HCT116 (cell line): Measurements from ENCODE around the gene TUBA1B. TPM values are rescaled to one million over a fixed set of nuclear protein-coding genes. Genes with fewer than 3 reads are reported as not detected.

Experiments
- ATAC-seq: fragments of 200-7000 bp; cut with Tn5 transposase; 2 replicates; pipeline ENCODE4 v1.9.1; 2020; ENCODE audit warnings: mild to moderate bottlenecking, moderate library complexity
- BruUV-seq: library from RNA; stranded (reverse); fragments of 400-500 nt; replicated peaks from 2 replicates; lab custom pipeline; 2021; lab: Mats Ljungman, UMichigan
- CTCF ChIA-PET: fragments of 300-600 bp; sonication (Branson Sonifier 250); formaldehyde crosslinking; loops from one replicate; lab custom pipeline; 2021; ENCODE audit warnings: antibody characterized with exemption; lab: Charles Lee
- POLR2A ChIA-PET: fragments of 300-600, 350-600 bp; sonication (Branson Sonifier 250); formaldehyde crosslinking; loops from one replicate; lab custom pipeline; 2021; ENCODE audit warnings: antibody characterized with exemption; lab: Charles Lee
- RAD21 ChIA-PET, 2 experiments: fragments of 300-600 bp; sonication (Branson Sonifier 250); formaldehyde crosslinking; loops; one replicate each; lab custom pipeline; 2023; ENCODE audit warnings: low total read pairs in 2 of 2; ENCODE audit not compliant: uncharacterized antibody in 2 of 2, unreplicated experiment in 2 of 2, low non-redundant PET in 1 of 2; lab: Charles Lee
- DNase-seq: peaks from one replicate; pipeline ENCODE4 v3.0.0-alpha.2; 2010; ENCODE audit warnings: low read depth, low spot score
- H2AFZ ChIP-seq: fragments of 200-600 bp; shearing (Covaris generic), sonication (generic); 2 replicates; pipeline ENCODE4 v1.6.1; 2017; ENCODE audit warnings: low read depth, mixed run types, mixed read lengths, antibody characterized with exemption, low read length; ENCODE audit not compliant: poor library complexity, severe bottlenecking
- H3K27ac ChIP-seq: 2 replicates; pipeline ENCODE4 v1.5.1; 2012; ENCODE audit warnings: low read depth, low read length
- H3K27me3 ChIP-seq: fragments of 200-600 bp; sonication (generic); 2 replicates; pipeline ENCODE4 v1.6.1; 2016; ENCODE audit warnings: mixed run types, low read length, mixed read lengths; ENCODE audit not compliant: insufficient read depth
- H3K36me3 ChIP-seq, 2 experiments: fragments of 200-500 bp in 1 of 2; fragments of 200-600 bp in 1 of 2; sonication (Bioruptor generic) in 1 of 2; sonication (generic) in 1 of 2; 2 replicates each; pipeline versions ENCODE4 v1.5.1 to v1.6.1; 2014 to 2016; ENCODE audit warnings: low read length in 2 of 2, inconsistent platforms in 1 of 2, mixed read lengths in 1 of 2, mixed run types in 1 of 2; ENCODE audit not compliant: insufficient read depth in 2 of 2, control insufficient read depth in 1 of 2
- H3K4me1 ChIP-seq, 2 experiments: fragments of 200-600 bp in 1 of 2; sonication (generic) in 1 of 2; 2 replicates each; pipeline versions ENCODE4 v1.5.1 to v1.6.1; 2012 to 2017; ENCODE audit warnings: low read length in 2 of 2, inconsistent platforms in 1 of 2, mild to moderate bottlenecking in 1 of 2, mixed read lengths in 1 of 2, mixed run types in 1 of 2, moderate library complexity in 1 of 2; ENCODE audit not compliant: insufficient read depth in 2 of 2, control insufficient read depth in 1 of 2
- H3K4me2 ChIP-seq: fragments of 200-600 bp; sonication (generic); 2 replicates; pipeline ENCODE4 v1.6.1; 2017; ENCODE audit warnings: mixed run types, low read length, mixed read lengths
- H3K4me3 ChIP-seq, 2 experiments: fragments of 200-600 bp in 1 of 2; sonication (generic) in 1 of 2; replicated peaks in 1 of 2; 2 replicates each; pipeline ENCODE4 v1.5.1; 2011 to 2016; ENCODE audit warnings: low read length in 2 of 2, control low read depth in 1 of 2, low read depth in 1 of 2, mild to moderate bottlenecking in 1 of 2, mixed read lengths in 1 of 2, mixed run types in 1 of 2
- H3K79me2 ChIP-seq: fragments of 200-600 bp; sonication (generic); 2 replicates; pipeline ENCODE4 v1.6.1; 2017; ENCODE audit warnings: mild to moderate bottlenecking, mixed run types, low read length, moderate library complexity, mixed read lengths; ENCODE audit not compliant: insufficient read depth
- H3K9ac ChIP-seq: fragments of 200-600 bp; sonication (generic); 2 replicates; pipeline ENCODE4 v1.6.1; 2016; ENCODE audit warnings: low read length, mixed read lengths
- H3K9me2 ChIP-seq: fragments of 200-600 bp; sonication (generic), shearing (Covaris generic); 2 replicates; pipeline ENCODE4 v1.6.1; 2017; ENCODE audit warnings: mixed run types, mild to moderate bottlenecking, moderate library complexity; ENCODE audit not compliant: insufficient read depth
- H3K9me3 ChIP-seq, 2 experiments: fragments of 200-500 bp in 1 of 2; fragments of 200-600 bp in 1 of 2; sonication (Bioruptor generic) in 1 of 2; sonication (generic) in 1 of 2; 2 replicates each; pipeline ENCODE4 v1.6.1; 2014 to 2017; ENCODE audit warnings: low read length in 2 of 2, mixed read lengths in 2 of 2, inconsistent platforms in 1 of 2, low read depth in 1 of 2, mild to moderate bottlenecking in 1 of 2, mixed run types in 1 of 2, moderate library complexity in 1 of 2; ENCODE audit not compliant: control insufficient read depth in 1 of 2, insufficient read depth in 1 of 2
- H4K20me1 ChIP-seq: fragments of 200-600 bp; sonication (generic), shearing (Covaris generic); 2 replicates; pipeline ENCODE4 v1.6.1; 2017; ENCODE audit warnings: mixed run types, mild to moderate bottlenecking, moderate library complexity; ENCODE audit not compliant: insufficient read depth
- CBX3 ChIP-seq: IDR thresholded peaks from 2 replicates; pipeline ENCODE4 v1.6.1; 2012; ENCODE audit warnings: low read depth
- EGR1 ChIP-seq: IDR thresholded peaks from 2 replicates; pipeline ENCODE4 v1.6.1; 2012; ENCODE audit warnings: low read depth
- EZH2 ChIP-seq: fragments of 200-600 bp; sonication (generic); IDR thresholded peaks from 2 replicates; pipeline ENCODE4 v1.6.1; 2017; ENCODE audit warnings: antibody characterized with exemption, mixed run types
- EZH2phosphoT487 ChIP-seq: fragments of 200-600 bp; IDR thresholded peaks from 2 replicates; pipeline ENCODE4 v1.6.1; 2018; ENCODE audit warnings: antibody characterized with exemption, borderline replicate concordance
- FOSL1 ChIP-seq: IDR thresholded peaks from 2 replicates; pipeline ENCODE4 v1.6.1; 2012; ENCODE audit warnings: low read depth
- JUND ChIP-seq: IDR thresholded peaks from 2 replicates; pipeline ENCODE4 v1.6.1; 2012
- POLR2AphosphoS5 ChIP-seq: IDR thresholded peaks from 2 replicates; pipeline ENCODE4 v1.6.1; 2011; ENCODE audit warnings: mild to moderate bottlenecking, low read depth, low read length, moderate library complexity
- RAD21 ChIP-seq: IDR thresholded peaks from 2 replicates; pipeline ENCODE4 v1.6.1; 2012; ENCODE audit warnings: low read depth, mild to moderate bottlenecking
- SIN3A ChIP-seq: IDR thresholded peaks from 2 replicates; pipeline ENCODE4 v1.6.1; 2012; ENCODE audit warnings: low read depth
- SP1 ChIP-seq: IDR thresholded peaks from 2 replicates; pipeline ENCODE4 v1.6.1; 2012; ENCODE audit warnings: low read depth
- SRF ChIP-seq: IDR thresholded peaks from 2 replicates; pipeline ENCODE4 v1.6.1; 2012; ENCODE audit warnings: low read depth
- TCF7L2 ChIP-seq: IDR thresholded peaks from 2 replicates; pipeline ENCODE4 v1.7.0; 2011; ENCODE audit warnings: borderline replicate concordance, inconsistent platforms; ENCODE audit not compliant: insufficient read depth, insufficient read length; ENCODE audit errors: extremely low read depth
- YY1 ChIP-seq: IDR thresholded peaks from 2 replicates; pipeline ENCODE4 v1.6.1; 2011; ENCODE audit warnings: low read length, low read depth, moderate library complexity, mild to moderate bottlenecking; ENCODE audit not compliant: insufficient replicate concordance; ENCODE audit errors: extremely low read depth
- ZBTB33 ChIP-seq: IDR thresholded peaks from 2 replicates; pipeline ENCODE4 v1.6.1; 2011; ENCODE audit warnings: mild to moderate bottlenecking, low read length, moderate library complexity; ENCODE audit not compliant: insufficient replicate concordance; ENCODE audit errors: extremely low read depth
- ZFX ChIP-seq: fragments of 450-650 bp; IDR thresholded peaks from 2 replicates; pipeline ENCODE4 v1.6.1; 2017
- ZNF274 ChIP-seq: fragments of 200-500 bp; sonication (Bioruptor generic); IDR thresholded peaks from 2 replicates; pipeline ENCODE4 v1.6.1; 2014; ENCODE audit warnings: mild to moderate bottlenecking, low read depth, low read length, inconsistent platforms
- intact Hi-C: fragments of 100-400 bp; cut with micrococcal nuclease; formaldehyde crosslinking; loops from 2 replicates; pipeline ENCODE4 v1.10.0; 2022
- total RNA-seq: library from RNA; stranded (reverse); gene quantifications from one replicate; pipeline ENCODE4 v1.2.1, GENCODE V29; 2021; ENCODE audit not compliant: unreplicated experiment
- TF ChIP-seq, protein P1 (sequence below): IDR thresholded peaks from 2 replicates; pipeline ENCODE4 v1.6.1; 2012
- TF ChIP-seq, protein P2 (sequence below): IDR thresholded peaks from 2 replicates; pipeline ENCODE4 v1.6.1; 2012
- TF ChIP-seq, protein P3 (sequence below): IDR thresholded peaks from 2 replicates; pipeline ENCODE4 v1.6.1; 2012; ENCODE audit warnings: low read depth

Gene TUBA1B
- total RNA-seq, 1 experiment from 2014 or later = 1,628 TPM

DNA sequence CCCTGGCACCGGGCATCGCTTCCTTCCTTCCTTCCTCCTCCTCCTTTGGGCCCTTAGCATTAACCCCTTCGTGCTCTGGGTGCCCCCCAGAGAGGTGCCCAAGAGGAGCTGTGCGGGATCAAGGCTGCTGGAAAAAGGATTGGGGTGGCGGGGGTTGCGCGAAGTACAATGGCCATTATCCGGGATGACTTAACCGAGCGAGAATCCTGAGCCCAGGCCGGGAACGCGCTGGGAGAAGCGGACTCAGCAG lies 39.4 kb downstream of the TUBA1B start (continued):
- TF ChIP-seq, protein P1, sequence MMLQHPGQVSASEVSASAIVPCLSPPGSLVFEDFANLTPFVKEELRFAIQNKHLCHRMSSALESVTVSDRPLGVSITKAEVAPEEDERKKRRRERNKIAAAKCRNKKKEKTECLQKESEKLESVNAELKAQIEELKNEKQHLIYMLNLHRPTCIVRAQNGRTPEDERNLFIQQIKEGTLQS = no peak
- no peak for TF ChIP-seq RAD21

DNA sequence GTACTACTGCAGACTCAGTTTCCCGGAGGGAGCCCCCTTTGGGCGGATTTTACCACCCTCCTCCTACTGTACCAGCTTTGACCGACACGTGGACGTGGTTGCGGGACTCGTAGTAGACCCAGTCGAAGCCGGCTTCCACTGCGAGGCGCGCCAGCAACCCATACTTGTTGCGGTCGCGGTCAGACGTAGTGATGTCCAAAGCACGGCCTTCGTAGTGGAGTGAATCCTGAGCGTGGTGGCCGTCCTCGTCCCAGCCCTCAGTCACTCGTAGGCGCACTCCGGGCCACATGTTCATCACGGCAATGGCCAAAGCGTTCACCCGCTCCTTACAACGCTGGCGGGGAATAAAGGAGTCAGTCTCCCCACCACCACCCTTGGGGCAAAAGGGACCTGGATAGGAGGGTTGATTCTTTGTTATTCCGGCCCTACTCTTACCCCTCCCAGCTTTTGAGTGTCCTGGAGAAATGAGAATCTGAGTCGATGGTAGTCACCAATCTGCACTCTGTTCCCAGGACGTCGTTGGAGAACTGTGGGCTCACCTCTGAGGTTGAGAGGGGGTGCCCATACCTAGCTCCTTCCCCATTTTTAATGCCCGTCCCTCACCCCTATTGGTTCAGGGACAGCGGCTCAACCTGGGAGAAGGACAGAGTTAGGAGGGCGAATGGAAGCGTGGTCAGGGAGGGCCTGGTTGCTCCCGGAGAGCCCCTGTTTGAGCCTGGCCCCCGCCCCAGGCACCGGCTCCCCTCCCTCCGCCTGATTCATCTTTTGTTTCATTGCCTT lies 39.9 kb downstream of the TUBA1B start:
- CTCF ChIA-PET = no interaction called here
- no peaks in the 10 kb centered on the region for H3K36me3 ChIP-seq
- H3K27ac ChIP-seq = no peak overlapping the region
- H3K9ac ChIP-seq = no peak overlapping the region
- H3K9me2 ChIP-seq = no peaks in the 10 kb centered on the region
- H2AFZ ChIP-seq = no peak overlapping the region
- BruUV-seq = no TSS peak
- DNase-seq (no peak), ATAC-seq (no peak)
- no peaks in the 10 kb centered on the region for H4K20me1 ChIP-seq
- RAD21 ChIA-PET = no interaction called here
- POLR2A ChIA-PET = no interaction called here
- H3K79me2 ChIP-seq = no peaks in the 10 kb centered on the region
- peaks cover 11 to 16% of the 10 kb centered on the region in 2 experiments for H3K4me1 ChIP-seq
- no peaks in the 10 kb centered on the region for H3K27me3 ChIP-seq
- intact Hi-C loops = no loop called here
- no peak overlapping the region for H3K4me2 ChIP-seq
- H3K4me3 ChIP-seq = no peak overlapping the region
- no peaks in the 10 kb centered on the region for H3K9me3 ChIP-seq
- TF ChIP-seq FOSL1 (no peak), SP1 (no peak), ZNF274 (no peak), TCF7L2 (no peak), CBX3 (no peak), YY1 (no peak), JUND (no peak), POLR2AphosphoS5 (no peak), ZBTB33 (no peak), EGR1 (no peak), RAD21 (no peak), EZH2phosphoT487 (no peak), SIN3A (no peak), SRF (no peak), ZFX (no peak), EZH2 (no peak)
- TF ChIP-seq, protein P1 = no peak
- TF ChIP-seq, protein P2, sequence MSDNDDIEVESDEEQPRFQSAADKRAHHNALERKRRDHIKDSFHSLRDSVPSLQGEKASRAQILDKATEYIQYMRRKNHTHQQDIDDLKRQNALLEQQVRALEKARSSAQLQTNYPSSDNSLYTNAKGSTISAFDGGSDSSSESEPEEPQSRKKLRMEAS = no peak
- TF ChIP-seq, protein P3, sequence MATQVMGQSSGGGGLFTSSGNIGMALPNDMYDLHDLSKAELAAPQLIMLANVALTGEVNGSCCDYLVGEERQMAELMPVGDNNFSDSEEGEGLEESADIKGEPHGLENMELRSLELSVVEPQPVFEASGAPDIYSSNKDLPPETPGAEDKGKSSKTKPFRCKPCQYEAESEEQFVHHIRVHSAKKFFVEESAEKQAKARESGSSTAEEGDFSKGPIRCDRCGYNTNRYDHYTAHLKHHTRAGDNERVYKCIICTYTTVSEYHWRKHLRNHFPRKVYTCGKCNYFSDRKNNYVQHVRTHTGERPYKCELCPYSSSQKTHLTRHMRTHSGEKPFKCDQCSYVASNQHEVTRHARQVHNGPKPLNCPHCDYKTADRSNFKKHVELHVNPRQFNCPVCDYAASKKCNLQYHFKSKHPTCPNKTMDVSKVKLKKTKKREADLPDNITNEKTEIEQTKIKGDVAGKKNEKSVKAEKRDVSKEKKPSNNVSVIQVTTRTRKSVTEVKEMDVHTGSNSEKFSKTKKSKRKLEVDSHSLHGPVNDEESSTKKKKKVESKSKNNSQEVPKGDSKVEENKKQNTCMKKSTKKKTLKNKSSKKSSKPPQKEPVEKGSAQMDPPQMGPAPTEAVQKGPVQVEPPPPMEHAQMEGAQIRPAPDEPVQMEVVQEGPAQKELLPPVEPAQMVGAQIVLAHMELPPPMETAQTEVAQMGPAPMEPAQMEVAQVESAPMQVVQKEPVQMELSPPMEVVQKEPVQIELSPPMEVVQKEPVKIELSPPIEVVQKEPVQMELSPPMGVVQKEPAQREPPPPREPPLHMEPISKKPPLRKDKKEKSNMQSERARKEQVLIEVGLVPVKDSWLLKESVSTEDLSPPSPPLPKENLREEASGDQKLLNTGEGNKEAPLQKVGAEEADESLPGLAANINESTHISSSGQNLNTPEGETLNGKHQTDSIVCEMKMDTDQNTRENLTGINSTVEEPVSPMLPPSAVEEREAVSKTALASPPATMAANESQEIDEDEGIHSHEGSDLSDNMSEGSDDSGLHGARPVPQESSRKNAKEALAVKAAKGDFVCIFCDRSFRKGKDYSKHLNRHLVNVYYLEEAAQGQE = no peak
